GM19463 (cell line): ENCODE results near the gene AIFM3.
"Not testable (repeated sequence)": the region's sequence is repeated elsewhere in the genome, so short reads cannot be mapped to it uniquely, and the experiment has no call there.

ENCODE experiments used
- ATAC-seq: cut with Tn5 transposase; IDR thresholded peaks from one replicate; pipeline ENCODE4 v1.9.1; 2021; ENCODE audit warnings: mild to moderate bottlenecking, moderate library complexity; ENCODE audit not compliant: unreplicated experiment

The AIFM3 gene

DNA sequence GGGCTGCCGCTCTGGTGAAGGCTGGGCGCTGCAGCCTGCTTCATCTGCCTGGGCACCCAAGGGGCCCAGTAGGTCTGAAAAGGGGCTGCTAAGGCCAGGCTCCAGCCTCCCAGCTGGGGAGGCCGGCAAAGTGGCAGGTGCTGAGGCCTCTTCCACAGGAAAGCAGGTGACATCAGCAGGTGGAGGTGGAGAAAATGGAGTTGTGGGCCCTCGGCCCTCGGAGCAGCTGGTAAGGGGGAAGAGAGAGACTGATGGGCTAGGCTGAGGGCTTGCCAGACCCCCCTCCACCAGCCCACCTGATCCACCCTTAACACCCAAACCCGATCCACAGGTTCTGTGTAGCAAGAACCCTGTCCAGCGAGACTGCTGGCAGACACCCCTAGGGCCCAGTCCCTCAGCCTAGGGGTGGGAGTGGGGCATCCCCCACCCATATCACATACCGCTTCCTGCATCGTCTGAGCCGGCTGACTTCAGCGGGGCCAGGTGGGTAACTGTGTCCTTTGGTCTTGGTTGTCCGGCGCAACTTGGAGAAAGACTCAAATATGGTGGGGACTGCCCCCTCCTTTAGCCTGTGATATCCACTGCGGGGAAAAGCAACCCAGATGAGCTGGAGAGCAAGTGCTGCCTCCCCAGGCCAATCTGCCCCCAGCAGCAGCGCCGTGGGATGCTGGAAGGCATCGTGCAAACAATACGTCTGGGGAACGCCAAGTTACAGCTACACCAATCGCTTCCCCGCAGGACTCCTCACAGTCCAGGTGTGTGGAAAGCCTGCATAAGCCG lies 33.3 kb downstream of the AIFM3 start:
- no peak for ATAC-seq

DNA sequence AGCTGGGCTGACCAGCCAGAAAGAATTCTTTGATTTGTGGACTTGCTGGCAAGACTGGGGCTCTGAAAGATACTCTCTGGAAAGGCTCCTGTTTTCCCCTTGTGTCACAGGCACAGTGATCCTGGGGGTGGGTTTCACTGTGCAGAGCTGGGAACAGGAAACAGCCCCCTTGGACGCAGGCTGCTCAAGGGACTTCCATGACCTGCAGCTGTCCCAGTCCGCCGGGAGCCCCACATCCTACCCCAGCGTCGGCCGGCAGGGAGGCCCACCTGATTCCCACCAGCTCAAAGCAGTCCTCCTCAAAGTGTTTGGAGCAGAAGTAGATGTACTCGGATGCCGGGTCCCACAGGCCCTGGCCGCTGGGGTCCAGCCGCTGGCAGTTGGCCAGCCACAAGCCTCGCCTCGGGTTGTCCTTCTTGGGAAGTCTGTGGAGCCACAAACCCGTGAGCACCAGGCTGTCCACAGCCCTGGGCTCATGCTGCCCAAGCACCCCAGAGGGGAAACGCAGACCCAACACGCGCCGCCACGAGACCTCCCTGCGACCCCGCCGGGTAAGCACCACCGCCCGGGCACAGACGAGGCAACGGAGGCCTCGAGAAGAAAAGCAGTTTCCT lies 34.0 kb downstream of the AIFM3 start:
- ATAC-seq: no peak

DNA sequence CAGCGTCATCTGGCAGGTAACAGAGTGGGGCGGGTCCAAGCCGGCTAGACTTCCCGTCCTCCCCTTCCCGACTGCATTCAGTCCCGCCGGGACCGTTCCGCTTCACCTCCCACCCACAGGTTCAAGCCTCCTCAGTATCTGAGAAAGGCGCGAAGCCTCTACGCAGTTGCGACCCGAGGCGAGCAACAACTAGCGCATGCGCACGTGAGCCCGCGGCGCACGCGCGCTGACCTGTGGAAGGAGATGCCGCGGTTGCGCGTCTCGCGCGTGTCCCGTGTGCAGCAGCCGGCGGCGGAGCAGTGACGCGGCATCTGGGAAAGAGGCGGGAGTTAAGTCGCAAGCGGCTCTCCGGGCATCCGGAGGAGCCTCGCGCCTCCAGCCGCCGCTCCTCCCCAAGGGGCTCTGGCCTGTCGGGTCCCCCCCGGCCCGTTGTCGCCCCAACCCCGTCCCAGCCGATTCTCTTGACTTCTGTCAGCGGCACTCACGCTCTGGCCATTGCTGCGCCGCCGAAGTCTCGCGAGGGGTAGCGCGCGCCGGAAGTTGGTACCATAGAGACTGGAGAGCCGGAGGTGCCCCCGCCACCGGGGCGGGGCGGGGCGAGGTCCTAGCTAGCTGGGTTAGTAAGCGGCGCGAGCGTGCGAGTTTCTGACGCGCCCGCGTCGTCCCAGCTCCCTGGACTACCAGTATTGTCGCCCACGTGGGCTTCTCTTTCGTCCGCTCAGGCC lies 34.7 kb downstream of the AIFM3 start, which contains the start of gene THAP7:
Gene THAP7, minus strand, starts transcription at position 518 of the 725 bp plus-strand sequence. Its CDS starts 207 bp downstream, at position 311.
- ATAC-seq: peak; percentile 91

DNA sequence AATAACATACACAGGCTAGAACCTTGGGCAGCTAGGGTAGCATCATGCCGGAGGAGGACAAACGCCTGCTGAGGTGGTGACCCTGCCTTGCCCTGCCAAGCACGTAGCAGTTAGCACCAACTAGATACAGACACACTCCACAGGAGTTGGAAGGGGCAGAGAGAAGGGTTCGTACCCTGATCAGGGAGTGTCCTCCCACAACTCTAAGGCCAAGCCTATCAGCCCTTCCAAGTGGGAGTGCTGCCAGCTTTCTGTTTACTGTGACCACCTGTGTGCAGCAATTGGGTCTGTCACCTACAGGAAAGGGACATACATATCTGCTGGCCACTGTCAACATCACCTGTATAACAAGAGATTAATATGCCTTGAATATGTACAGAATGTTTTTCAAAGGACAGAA lies 36.7 kb downstream of the AIFM3 start:
- no peak for ATAC-seq

DNA sequence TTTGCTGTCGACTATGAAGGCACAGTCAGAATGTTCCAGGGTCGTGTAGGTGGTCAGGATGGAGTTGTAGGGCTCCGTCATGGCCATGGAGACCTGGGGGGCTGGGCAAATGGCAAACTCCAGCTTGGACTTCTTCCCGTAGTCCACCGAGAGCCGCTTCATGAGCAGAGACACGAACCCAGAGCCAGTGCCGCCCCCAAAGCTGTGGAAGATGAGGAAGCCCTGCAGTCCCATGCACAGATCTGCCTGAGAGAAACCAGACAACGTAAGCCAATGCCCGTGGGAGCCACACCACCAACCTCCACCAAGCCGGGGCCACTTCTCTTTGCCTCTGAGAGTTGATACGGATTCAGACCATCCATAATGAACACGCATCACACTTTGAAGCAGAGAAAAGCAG lies 42.2 kb downstream of the AIFM3 start:
- not testable (repeated sequence) for ATAC-seq

DNA sequence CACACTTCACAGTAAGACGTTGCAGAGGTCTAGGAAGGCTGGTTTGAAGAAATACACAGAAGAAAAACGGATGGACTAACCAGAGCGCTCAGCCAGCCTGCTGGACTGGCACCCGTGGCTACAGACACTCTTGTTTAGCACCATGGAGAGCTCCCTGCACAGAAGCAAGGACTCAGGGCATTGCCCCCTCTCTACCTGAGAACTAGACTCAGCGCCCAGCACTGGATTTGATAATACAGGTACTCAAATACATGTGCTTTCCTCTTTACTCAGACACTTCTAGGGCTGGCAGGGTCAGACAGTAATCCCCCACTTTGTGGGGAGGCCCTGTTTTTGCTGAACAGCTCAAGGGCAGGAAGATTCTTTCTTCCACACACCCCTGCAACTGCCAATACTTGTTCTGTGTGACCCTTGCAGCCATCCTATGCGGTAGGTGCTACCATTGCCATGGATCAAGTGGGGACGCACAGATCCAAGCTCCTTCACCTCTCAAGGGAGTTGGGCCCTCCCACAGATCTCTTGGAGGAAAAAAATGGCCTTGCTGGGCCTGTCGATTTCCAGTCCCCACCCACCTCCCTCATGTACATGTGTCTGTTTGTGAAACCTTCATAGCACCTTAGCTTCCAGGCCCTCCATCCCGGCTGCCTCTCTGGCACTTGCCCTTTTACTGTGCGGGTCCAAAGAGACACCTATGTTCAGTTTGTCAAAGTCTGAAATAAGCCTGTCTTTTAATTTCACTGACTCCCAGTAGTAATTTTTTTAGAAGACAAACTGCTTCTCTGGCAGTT lies 42.8 kb downstream of the AIFM3 start:
- no peak for ATAC-seq

DNA sequence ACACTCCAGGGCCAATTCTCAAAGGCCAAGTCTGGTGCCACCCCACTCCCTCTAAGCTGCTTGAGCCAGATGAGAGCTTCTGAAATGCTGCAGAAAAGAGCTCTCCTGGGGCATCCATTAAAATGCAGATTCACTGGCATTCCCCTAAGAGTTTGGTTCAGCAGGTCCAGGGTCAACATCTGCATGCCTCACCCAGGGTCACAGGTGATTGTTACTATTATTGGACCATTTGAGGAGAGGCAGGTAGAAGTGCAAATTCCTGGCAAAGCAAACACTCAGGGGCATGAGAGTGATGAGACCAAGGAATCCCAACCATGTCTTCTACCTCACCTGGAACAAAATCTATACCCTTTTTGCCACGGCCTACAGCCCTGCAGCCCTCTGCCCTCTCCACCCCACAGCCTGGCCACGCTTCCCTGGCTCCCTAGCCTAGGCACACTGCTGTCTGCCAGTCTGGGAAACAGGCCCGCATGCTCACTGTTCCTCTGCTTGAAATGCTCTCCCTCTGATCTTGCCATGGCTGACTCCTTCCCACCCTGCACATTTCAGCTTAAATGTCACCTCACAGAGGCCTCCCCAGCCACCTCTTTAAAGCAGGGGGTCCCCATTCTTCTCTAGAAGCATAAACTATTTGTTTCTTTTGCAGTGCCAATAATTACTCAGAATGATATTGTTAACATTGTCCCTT lies 43.5 kb downstream of the AIFM3 start:
- ATAC-seq: no peak

DNA sequence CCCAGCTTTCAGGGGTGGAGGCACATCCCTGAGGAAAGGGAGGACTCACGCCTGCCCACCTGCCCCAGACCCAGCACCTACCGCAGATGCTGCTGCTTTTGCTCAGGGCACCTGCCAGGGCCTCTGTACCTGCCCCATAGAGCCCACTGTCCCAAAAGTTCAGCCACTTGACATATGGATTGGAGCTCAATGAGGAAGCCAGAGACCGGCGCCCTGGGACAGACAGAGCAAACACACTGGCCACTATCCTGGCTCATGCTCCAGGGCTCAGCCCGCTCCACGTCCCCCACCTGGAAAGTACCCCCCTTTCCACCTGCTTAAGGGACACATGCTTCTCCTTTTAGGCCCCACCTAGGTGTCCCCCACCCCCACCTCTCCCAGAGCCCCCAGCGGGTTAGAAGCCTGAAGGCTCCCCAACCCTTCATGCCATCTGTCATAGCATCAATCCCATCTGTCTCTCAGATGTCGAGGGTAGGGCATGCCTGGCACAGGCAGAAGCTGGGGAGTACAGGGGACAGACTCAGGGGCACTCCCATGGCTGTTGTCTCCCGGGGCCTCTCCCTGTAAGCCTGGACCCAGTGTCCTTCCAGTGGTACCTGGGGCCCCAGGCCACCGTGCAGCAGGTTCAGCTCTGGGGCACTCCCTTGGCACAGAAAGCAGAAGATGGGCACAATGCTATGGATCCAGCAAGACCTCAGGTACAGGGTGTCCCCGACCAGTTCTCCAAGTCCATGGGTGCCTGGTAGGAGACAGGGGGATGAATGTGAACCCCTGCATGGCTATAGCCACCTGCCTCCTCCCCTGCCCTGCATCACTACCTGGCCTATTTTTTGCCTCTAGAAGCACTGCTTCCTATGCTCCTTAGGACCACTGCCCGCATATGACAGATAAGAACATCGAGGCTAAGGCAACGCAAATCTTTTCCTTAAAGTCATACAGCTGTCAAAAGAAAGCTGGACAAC lies 45.7 kb downstream of the AIFM3 start:
- no peak for ATAC-seq

DNA sequence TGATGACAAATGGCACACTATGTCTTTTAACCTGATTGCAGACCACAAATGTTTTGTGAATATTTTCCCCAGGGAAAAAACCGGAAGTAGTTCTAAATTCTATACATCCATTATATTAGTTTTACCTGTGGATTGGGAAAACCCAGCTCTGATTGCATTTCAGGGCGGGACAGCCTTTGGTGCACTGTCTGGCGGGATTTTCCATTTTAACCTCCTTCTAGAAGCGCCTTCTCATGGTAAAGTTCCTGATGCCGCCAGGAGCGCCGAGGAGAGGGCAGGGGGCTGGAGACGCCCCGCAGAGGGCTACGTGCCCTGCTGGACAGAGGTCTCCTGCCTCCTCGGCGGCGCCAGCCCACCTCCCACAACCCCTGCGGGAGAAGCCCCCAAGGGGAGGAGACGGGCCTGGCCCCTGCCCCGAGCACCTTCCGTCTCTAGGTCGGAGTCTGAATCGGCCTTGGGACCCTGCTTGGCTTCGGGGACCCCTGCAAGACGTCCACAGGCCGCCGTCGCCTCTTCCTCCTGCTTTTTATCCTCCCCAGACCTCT lies 46.7 kb downstream of the AIFM3 start:
- ATAC-seq: no peak

DNA sequence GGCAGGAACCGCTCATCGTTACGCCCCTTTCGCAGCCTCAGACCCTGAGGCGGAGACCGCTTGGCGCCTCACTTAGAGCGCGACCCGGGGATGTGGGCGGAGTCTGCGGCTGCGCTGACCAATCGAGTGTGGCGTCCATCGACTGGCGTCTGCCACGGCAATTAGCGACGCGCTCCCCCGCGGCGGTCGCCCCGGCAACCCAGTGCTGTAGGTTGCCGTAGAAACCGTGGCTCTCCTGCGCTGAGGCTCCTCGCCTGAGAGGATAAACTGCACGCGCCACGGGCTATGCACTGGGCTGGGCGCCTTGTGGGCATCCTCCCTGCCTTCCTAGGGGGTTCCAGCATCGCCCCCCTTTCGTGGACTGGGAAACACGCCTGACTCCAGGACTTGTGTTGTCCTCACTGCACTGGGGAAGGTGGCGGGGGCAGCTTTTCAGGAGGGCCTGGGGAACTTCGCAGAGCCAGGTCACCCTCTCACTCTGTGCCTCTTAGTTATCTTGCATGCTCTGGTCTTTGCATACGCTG lies 47.2 kb downstream of the AIFM3 start:
- peak; percentile 93 for ATAC-seq

DNA sequence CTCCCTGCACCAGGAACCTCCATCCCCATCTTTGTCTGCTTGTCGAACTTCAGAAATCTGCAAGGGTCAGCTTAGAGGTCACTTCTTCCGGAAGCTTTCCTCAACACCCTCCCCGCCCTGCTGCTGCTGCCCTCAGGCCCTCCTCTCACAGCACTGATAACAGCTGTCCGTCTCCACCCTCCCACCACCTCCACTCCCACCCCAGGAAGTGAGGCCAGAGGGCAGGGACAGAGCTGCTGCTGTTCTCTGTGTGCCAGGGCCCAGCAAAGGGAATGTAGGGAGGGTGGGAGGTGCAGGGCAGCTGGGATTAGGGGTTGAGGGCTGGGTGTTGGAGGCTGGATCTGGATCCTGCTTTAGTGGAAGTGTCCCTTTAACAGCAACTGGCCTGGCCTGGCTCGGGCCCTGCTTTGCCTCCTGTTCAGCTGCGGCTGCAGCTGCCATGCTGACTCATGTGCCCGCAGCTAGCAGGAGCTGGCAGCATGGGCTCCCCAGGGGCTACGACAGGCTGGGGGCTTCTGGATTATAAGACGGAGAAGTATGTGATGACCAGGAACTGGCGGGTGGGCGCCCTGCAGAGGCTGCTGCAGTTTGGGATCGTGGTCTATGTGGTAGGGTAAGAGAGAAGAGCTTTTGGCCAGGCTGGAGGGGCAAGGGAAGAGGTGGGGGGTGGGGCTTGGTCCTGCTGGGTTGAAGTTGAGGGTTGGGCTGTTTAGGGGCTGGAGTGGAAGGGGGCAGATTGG lies 47.8 kb downstream of the AIFM3 start, which contains the start of gene P2RX6:
Gene P2RX6, plus strand, starts transcription at position 440 of the 740 bp plus-strand sequence. Its CDS starts 10 bp downstream, at position 450.
- ATAC-seq: no peak

DNA sequence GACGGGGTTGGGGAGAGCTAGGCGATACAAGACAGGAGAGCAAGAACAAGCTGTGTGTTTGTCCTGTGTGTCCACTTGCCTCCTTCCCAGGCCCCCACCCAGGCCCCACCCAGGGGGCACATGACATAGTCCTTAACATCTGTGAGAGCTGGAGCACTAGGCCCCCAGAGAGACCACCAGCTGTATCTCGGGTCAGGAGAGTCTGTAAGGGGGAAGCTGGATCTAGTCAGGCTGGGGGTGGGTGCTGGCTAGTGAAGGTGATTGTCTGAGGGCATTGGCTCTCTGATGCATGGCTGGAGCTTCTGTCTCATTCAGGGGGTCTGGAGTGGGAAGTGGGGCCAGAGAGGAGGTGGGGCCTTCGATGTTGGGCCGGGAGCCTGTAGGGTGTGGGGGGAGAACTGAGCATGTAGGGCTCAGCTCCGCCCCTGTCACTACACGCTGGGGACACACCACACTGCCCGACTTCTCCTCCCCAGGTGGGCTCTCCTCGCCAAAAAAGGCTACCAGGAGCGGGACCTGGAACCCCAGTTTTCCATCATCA lies 48.5 kb downstream of the AIFM3 start:
- ATAC-seq: no peak

DNA sequence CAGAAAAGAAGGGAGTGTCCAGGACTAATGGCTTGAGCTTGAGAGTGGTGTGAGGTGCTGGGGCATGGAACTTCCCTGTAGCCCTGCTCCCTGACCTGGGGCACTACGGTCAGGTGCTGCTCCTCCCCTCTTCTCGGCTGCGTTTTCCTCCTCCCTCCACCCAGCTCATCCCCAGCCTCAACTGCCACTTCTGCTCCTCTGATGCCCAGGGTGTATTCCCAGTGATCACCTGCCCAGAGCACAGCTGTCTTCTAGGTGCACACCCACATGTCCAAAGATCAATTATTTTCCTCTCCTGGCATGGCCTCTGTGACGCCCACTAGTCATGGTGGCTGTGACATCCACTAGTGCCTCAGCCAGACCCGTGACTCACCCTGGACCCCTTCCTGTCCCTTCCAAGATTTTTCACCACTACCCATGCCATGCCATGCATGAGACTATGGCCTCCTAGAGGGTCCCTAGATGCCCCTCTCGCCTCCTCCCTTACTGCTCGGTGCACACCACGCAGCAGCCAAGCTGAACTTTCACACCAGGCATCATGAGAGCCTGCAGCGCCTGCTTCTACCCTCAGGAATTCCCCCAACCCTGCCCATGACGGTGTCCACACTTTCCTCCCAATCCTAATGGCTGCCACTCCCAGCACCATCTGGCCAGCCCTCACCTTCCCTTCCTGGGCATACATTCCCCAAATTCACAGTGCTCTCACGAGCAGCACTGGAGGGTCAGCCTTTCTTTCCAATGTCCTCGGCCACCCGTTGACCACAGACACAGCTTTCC lies 49.8 kb downstream of the AIFM3 start:
- ATAC-seq: no peak

DNA sequence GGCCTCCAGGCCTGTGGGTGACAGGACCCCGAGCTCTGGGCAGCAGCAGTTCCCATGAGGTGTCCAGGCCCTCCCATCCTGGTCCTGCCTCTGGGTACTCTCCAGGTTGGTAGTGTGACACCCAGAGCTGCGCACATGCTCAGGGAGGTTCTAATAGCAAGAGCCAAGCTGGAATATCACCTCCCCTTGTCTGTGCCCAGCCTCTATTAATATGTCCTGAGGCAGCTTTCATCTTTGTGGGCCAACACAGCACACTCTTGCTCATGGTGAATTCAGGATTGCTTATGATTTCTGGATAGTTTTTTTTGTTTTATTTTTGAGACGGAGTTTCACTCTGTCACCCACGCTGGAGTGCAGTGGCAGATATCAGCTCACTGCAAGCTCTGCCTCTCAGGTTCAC lies 51.3 kb downstream of the AIFM3 start:
- ATAC-seq: no peak

DNA sequence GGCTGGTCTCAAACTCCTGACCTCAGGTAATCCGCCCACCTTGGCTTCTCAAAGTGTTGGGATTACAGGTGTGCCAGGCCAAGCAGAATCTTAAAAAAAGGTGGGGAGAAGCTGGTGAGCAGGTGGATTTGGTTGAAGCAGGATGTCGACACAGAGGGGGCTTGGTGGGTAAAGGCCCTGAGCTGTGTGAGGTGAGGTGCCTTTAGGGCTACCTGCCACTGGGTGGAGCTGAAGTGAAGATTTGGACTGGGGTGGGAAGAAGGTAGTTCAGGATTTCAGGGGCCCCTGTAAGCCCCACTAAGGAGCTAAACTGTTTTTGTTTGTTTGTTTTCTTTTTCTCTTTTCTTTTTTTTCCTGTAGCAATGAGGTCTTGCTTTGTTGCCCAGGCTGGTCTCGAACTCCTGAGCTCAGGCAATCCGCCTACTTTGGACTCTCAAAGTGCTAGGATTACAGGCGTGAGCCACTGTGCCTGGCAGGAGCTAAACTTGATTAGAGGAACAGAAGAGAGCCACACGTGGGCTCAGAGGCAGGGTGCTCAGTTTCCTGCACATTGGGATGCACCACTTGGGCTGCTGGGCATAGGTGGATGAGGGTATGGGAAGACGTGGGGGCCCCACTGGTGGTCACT lies 53.9 kb downstream of the AIFM3 start:
- no peak for ATAC-seq

DNA sequence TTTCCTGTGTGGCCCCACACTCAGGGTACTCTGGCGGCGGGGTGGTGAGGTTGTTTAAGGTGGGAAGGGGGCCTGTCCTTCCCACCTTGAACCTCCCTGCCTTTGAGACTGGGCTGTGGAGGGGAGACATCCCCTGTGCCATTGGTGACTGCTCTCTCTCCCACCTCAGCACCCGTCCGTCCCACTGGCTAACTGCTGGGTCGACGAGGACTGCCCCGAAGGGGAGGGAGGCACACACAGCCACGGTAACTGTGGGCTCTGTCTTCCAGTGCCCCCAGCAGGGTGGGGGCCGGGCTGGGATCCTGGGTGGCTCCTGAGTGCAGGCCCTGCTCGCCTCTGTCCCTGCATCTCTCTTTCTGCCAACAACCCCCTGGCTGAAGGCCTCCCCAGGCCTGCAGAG lies 55.5 kb downstream of the AIFM3 start:
- no peak for ATAC-seq
